ENCODE results near the gene NKX2-8. TPM values are rescaled to one million over a fixed set of nuclear protein-coding genes. Genes with fewer than 3 reads are reported as not detected.

NKX2-8 gene
- total RNA-seq, 1 donor from 2014 or later, result not detected

DNA sequence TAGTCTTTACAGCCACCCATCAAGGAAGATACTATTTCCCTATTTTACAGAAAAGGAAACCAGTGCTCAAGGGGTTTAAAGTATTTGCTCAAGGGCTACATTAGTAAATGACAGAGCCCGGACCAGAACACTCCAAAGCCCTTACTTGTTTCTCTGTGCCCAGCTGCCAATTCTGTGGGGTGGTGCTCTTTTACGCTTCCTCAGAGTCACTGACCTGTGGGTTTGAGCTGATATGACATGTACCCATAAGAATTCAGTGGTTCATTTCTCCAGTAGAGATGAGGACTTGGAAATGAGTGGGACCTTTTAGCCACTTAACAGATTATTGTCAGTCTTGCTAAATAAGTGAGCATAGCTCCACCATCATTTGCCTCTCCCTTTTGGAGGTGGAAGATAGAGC is 37.4 kb upstream of the NKX2-8 start:
- H3K36me3 ChIP-seq, result no peaks in the 10 kb centered on the region
- DNase-seq (ENCODE audit: extremely low spot score in 2 of 2), result no peak
- TF ChIP-seq POLR2AphosphoS5 (IDR thresholded peaks at IDR 0.05; ENCODE audit: insufficient read depth in 1 of 2, low read depth in 1 of 2), result no peak
- TF ChIP-seq, protein P1, sequence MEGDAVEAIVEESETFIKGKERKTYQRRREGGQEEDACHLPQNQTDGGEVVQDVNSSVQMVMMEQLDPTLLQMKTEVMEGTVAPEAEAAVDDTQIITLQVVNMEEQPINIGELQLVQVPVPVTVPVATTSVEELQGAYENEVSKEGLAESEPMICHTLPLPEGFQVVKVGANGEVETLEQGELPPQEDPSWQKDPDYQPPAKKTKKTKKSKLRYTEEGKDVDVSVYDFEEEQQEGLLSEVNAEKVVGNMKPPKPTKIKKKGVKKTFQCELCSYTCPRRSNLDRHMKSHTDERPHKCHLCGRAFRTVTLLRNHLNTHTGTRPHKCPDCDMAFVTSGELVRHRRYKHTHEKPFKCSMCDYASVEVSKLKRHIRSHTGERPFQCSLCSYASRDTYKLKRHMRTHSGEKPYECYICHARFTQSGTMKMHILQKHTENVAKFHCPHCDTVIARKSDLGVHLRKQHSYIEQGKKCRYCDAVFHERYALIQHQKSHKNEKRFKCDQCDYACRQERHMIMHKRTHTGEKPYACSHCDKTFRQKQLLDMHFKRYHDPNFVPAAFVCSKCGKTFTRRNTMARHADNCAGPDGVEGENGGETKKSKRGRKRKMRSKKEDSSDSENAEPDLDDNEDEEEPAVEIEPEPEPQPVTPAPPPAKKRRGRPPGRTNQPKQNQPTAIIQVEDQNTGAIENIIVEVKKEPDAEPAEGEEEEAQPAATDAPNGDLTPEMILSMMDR (IDR thresholded peaks at IDR 0.05), result no peak
- no peak for TF ChIP-seq POLR2A (IDR thresholded peaks at IDR 0.05)
- H3K27ac ChIP-seq, result no peak overlapping the region
- no peaks in the 10 kb centered on the region for H3K4me1 ChIP-seq
- intact Hi-C loops (cut with DNase I), result no loop called here
- no peak overlapping the region for H3K4me3 ChIP-seq
- H3K27me3 ChIP-seq, result no peaks in the 10 kb centered on the region
- no peaks in the 10 kb centered on the region for H3K9me3 ChIP-seq

DNA sequence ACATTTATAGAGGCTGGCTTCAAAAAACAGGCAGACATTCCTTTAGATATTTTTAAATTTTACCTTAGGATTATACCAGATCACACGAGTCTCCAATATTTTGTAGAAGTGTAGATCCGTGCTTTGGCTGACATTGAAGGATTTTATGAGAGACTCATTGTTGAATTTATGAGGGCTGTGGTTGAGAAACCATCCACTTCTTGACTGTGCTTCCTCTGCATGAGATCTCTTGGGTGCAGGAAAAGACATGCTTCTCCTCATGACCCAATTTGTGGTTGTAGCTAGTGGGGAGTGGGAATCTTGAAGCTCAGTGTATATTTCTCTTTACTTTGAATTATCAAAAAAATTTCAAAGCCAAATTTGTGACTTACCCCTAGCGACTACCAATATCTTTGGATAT is 36.7 kb upstream of the NKX2-8 start:
- Histone ChIP-seq H3K36me3 (no peaks in the 10 kb centered on the region), H3K27ac (no peak overlapping the region), H3K27me3 (no peaks in the 10 kb centered on the region), H3K4me1 (no peaks in the 10 kb centered on the region), H3K4me3 (no peak overlapping the region), H3K9me3 (no peaks in the 10 kb centered on the region)
- TF ChIP-seq POLR2A (IDR thresholded peaks at IDR 0.05), result no peak
- TF ChIP-seq, protein P1 (IDR thresholded peaks at IDR 0.05), result no peak
- no peak for TF ChIP-seq POLR2AphosphoS5 (IDR thresholded peaks at IDR 0.05; ENCODE audit: insufficient read depth in 1 of 2, low read depth in 1 of 2)
- DNase-seq (ENCODE audit: extremely low spot score in 2 of 2), result no peak
- intact Hi-C loops (cut with DNase I), result no loop called here

DNA sequence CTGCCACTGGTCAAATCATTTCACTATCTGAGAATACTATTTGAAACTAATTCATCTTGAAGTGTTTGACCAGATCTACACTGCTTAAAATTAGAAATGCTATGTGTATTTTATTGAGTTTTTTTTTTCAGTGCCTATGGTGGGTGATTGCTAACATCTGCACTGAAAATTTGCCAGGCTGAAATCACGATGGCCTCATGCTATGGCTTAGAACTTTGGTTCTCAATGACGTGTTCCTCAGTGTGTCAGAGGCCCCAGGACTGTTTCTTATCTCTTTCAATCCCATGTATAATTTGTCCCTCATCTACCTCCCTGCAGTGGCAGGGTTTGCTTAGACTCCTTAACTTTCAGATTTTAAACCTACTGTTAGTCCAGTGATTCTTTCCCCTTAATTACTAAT is 36.2 kb upstream of the NKX2-8 start:
- intact Hi-C loops (cut with DNase I), result no loop called here
- H3K27ac ChIP-seq, result no peak overlapping the region

DNA sequence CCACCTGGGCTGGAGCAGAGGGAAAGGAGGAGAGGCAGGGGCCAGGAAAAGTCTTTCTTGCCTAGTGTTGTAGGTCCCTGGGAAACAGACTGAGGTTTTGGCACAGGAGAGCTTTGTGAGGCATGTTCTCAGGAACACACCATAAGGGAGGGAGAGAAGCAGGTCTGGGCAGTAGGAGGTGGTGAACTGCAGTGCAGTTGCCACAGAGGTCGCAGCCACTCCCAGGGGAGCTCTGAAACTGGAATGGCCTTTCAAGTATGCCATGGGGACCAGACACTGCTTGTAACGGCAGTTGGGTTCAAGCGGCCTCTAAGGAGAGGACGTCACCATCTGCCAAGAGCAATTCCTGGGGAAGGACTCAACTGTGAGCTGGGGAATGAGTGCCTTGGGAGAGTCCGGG is 35.4 kb upstream of the NKX2-8 start:
- DNase-seq (ENCODE audit: extremely low spot score in 2 of 2), result no peak
- Histone ChIP-seq H3K27me3 (no peaks in the 10 kb centered on the region), H3K4me3 (no peak overlapping the region), H3K4me1 (no peaks in the 10 kb centered on the region), H3K9me3 (no peaks in the 10 kb centered on the region), H3K36me3 (no peaks in the 10 kb centered on the region), H3K27ac (no peak overlapping the region)
- intact Hi-C loops (cut with DNase I), result no loop called here
- TF ChIP-seq POLR2AphosphoS5 (IDR thresholded peaks at IDR 0.05; ENCODE audit: insufficient read depth in 1 of 2, low read depth in 1 of 2) (no peak), POLR2A (IDR thresholded peaks at IDR 0.05) (no peak)
- TF ChIP-seq, protein P1 (IDR thresholded peaks at IDR 0.05), result no peak

More for the DNA sequence above, 36.2 kb upstream of the NKX2-8 start:
- no peaks in the 10 kb centered on the region for H3K27me3 ChIP-seq
- H3K9me3 ChIP-seq, result no peaks in the 10 kb centered on the region
- no peaks in the 10 kb centered on the region for H3K36me3 ChIP-seq
- no peak for DNase-seq (ENCODE audit: extremely low spot score in 2 of 2)
- H3K4me3 ChIP-seq, result no peak overlapping the region
- H3K4me1 ChIP-seq, result no peaks in the 10 kb centered on the region
- no peak for TF ChIP-seq POLR2A (IDR thresholded peaks at IDR 0.05)
- TF ChIP-seq, protein P1 (IDR thresholded peaks at IDR 0.05), result no peak
- TF ChIP-seq POLR2AphosphoS5 (IDR thresholded peaks at IDR 0.05; ENCODE audit: insufficient read depth in 1 of 2, low read depth in 1 of 2), result no peak

DNA sequence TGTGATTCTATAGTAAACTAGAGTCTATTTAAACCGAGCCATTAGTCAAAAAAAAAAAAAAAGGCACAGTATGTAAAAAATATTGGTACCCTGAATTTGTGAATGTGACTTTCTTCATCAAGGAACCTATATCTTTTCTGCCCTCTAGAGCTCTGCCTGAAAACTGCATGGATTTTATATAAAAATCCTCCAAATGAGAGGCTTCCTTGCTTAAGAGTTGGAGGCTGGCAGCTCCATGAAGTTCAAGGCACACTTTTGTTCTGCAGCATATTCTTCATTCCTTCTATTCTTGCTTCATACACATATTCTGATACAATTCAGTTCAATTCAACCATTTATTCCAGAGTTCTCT is 23.1 kb upstream of the NKX2-8 start:
- TF ChIP-seq, protein P1 (IDR thresholded peaks at IDR 0.05), result no peak
- TF ChIP-seq POLR2A (IDR thresholded peaks at IDR 0.05) (no peak), POLR2AphosphoS5 (IDR thresholded peaks at IDR 0.05; ENCODE audit: insufficient read depth in 1 of 2, low read depth in 1 of 2) (no peak)
- H3K27ac ChIP-seq, result no peak overlapping the region
- DNase-seq (ENCODE audit: extremely low spot score in 2 of 2), result no peak
- no peak overlapping the region for H3K4me3 ChIP-seq
- no peaks in the 10 kb centered on the region for H3K27me3 ChIP-seq
- no peaks in the 10 kb centered on the region for H3K36me3 ChIP-seq
- intact Hi-C loops (cut with DNase I), result no loop called here
- no peaks in the 10 kb centered on the region for H3K4me1 ChIP-seq
- no peaks in the 10 kb centered on the region for H3K9me3 ChIP-seq

Measured in vagina (tissue), 2 donors.